ENCODE data around the gene GPC6. TPM values are rescaled to one million over a fixed set of nuclear protein-coding genes. Genes with fewer than 3 reads are reported as not detected.

Gene GPC6
- total and polyA plus RNA-seq, 9 of the 15 experiments (the other 6 are each of a cell fraction or from before 2014, with no cell fraction given), result under 0.01 to 0.20 (median 0.01) TPM; not detected in 4

DNA sequence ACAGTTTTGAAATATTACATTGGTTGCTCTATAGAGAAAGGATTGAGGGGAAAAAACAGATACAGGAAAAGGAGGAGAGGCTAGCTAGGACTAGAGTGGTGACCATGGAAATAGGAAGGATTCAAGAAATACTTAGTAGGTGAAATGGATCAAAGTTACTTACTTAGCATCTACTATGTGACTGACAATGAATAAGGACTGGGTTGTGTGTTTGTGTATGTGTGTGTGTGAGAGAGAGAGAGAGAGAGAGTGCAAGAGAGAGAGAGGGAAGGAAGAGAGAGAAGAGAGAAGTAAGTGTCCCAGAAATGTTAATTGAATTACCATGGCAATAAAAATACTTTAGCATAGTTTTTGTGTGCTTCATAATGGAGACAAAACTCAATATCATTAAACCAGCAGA lies 7.9 kb downstream of the GPC6 start:
- Histone ChIP-seq H4K20me1 (replicated peaks; ENCODE audit: control insufficient read depth, insufficient read depth, low read length) (no peaks in the 10 kb centered on the region), H3K4me3 (no peak overlapping the region), H3K4me2 (ENCODE audit: insufficient read depth, low read length) (no peak overlapping the region), H3K9me3 (replicated peaks; ENCODE audit: control insufficient read depth, insufficient read depth, low read depth, low read length) (0 out of 2 replicates have a peak, but pooled peaks cover 7% of the 10 kb centered on the region), H3K9ac (ENCODE audit: insufficient read depth in 1 of 2, low read depth in 2 of 2, low read length in 2 of 2) (no peak overlapping the region), H3K4me1 (replicated peaks in 1 of 2; ENCODE audit: control insufficient read depth in 2 of 2, insufficient read depth in 2 of 2, low read length in 2 of 2) (no peaks in the 10 kb centered on the region), H3K79me2 (ENCODE audit: control insufficient read depth, insufficient read depth, low read length) (no peaks in the 10 kb centered on the region), H3K27ac (ENCODE audit: extremely low read depth, low read depth, low read length) (no peak overlapping the region), H3K36me3 (ENCODE audit: control insufficient read depth, insufficient read depth, low read length) (no peaks in the 10 kb centered on the region), H3K9me1 (ENCODE audit: control insufficient read depth, insufficient read depth, low read length) (no peaks in the 10 kb centered on the region), H2AFZ (ENCODE audit: low read depth, low read length) (no peak overlapping the region), H3K27me3 (ENCODE audit: control insufficient read depth in 2 of 2, insufficient read depth in 2 of 2, low read length in 2 of 2) (no peaks in the 10 kb centered on the region)
- ChIA-PET POLR2A (interaction anchor here (0.7 to 3.0 kb wide), 6 partner anchors 10 to 130 kb away, joined by 3 to 16 read pairs (median 4); no protein-coding TSS in a partner anchor), CTCF (ENCODE audit: low intra/inter-chr PET ratio) (no interaction called here)
- intact Hi-C loops (cut with micrococcal nuclease) (no loop called here), in situ Hi-C loops (cut with MboI) (no loop called here)
- no peak for ATAC-seq
- no peak for TF ChIP-seq TBP (optimal IDR thresholded peaks at IDR 0.05; ENCODE audit: low read depth, low read length)
- TF ChIP-seq FOXA3 (CRISPR knock-in tag; conservative IDR thresholded peaks at IDR 0.05 in 1 of 2, IDR thresholded peaks at IDR 0.05 in 1 of 2), result no peak
- TF ChIP-seq, protein P1, sequence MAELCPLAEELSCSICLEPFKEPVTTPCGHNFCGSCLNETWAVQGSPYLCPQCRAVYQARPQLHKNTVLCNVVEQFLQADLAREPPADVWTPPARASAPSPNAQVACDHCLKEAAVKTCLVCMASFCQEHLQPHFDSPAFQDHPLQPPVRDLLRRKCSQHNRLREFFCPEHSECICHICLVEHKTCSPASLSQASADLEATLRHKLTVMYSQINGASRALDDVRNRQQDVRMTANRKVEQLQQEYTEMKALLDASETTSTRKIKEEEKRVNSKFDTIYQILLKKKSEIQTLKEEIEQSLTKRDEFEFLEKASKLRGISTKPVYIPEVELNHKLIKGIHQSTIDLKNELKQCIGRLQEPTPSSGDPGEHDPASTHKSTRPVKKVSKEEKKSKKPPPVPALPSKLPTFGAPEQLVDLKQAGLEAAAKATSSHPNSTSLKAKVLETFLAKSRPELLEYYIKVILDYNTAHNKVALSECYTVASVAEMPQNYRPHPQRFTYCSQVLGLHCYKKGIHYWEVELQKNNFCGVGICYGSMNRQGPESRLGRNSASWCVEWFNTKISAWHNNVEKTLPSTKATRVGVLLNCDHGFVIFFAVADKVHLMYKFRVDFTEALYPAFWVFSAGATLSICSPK (IDR thresholded peaks at IDR 0.05; ENCODE audit: borderline replicate concordance), result no peak
- no peak for TF ChIP-seq ZBTB1 (CRISPR knock-in tag; IDR thresholded peaks at IDR 0.05; ENCODE audit: borderline replicate concordance, low read depth)
- no peak for TF ChIP-seq JUN (IDR thresholded peaks at IDR 0.05; ENCODE audit: borderline replicate concordance, low read depth, low read length)
- TF ChIP-seq JUN (CRISPR knock-in tag; IDR thresholded peaks at IDR 0.05; ENCODE audit: borderline replicate concordance), result no peak
- TF ChIP-seq HNRNPH1 (optimal IDR thresholded peaks at IDR 0.05; ENCODE audit: low read depth, low read length), result no peak
- TF ChIP-seq ZKSCAN1 (IDR thresholded peaks at IDR 0.05; ENCODE audit: low read depth, low read length), result no peak
- TF ChIP-seq PRPF4 (IDR thresholded peaks at IDR 0.05; ENCODE audit: insufficient read depth, low read depth, low read length, poor library complexity, severe bottlenecking), result no peak
- TF ChIP-seq ESRRB (CRISPR knock-in tag; IDR thresholded peaks at IDR 0.05; ENCODE audit: borderline replicate concordance), result no peak
- TF ChIP-seq, protein P2, sequence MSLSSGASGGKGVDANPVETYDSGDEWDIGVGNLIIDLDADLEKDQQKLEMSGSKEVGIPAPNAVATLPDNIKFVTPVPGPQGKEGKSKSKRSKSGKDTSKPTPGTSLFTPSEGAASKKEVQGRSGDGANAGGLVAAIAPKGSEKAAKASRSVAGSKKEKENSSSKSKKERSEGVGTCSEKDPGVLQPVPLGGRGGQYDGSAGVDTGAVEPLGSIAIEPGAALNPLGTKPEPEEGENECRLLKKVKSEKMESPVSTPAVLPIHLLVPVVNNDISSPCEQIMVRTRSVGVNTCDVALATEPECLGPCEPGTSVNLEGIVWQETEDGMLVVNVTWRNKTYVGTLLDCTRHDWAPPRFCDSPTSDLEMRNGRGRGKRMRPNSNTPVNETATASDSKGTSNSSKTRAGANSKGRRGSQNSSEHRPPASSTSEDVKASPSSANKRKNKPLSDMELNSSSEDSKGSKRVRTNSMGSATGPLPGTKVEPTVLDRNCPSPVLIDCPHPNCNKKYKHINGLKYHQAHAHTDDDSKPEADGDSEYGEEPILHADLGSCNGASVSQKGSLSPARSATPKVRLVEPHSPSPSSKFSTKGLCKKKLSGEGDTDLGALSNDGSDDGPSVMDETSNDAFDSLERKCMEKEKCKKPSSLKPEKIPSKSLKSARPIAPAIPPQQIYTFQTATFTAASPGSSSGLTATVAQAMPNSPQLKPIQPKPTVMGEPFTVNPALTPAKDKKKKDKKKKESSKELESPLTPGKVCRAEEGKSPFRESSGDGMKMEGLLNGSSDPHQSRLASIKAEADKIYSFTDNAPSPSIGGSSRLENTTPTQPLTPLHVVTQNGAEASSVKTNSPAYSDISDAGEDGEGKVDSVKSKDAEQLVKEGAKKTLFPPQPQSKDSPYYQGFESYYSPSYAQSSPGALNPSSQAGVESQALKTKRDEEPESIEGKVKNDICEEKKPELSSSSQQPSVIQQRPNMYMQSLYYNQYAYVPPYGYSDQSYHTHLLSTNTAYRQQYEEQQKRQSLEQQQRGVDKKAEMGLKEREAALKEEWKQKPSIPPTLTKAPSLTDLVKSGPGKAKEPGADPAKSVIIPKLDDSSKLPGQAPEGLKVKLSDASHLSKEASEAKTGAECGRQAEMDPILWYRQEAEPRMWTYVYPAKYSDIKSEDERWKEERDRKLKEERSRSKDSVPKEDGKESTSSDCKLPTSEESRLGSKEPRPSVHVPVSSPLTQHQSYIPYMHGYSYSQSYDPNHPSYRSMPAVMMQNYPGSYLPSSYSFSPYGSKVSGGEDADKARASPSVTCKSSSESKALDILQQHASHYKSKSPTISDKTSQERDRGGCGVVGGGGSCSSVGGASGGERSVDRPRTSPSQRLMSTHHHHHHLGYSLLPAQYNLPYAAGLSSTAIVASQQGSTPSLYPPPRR (CRISPR knock-in tag; IDR thresholded peaks at IDR 0.05; ENCODE audit: borderline replicate concordance), result no peak
- TF ChIP-seq, protein P3, sequence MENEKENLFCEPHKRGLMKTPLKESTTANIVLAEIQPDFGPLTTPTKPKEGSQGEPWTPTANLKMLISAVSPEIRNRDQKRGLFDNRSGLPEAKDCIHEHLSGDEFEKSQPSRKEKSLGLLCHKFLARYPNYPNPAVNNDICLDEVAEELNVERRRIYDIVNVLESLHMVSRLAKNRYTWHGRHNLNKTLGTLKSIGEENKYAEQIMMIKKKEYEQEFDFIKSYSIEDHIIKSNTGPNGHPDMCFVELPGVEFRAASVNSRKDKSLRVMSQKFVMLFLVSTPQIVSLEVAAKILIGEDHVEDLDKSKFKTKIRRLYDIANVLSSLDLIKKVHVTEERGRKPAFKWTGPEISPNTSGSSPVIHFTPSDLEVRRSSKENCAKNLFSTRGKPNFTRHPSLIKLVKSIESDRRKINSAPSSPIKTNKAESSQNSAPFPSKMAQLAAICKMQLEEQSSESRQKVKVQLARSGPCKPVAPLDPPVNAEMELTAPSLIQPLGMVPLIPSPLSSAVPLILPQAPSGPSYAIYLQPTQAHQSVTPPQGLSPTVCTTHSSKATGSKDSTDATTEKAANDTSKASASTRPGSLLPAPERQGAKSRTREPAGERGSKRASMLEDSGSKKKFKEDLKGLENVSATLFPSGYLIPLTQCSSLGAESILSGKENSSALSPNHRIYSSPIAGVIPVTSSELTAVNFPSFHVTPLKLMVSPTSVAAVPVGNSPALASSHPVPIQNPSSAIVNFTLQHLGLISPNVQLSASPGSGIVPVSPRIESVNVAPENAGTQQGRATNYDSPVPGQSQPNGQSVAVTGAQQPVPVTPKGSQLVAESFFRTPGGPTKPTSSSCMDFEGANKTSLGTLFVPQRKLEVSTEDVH (IDR thresholded peaks at IDR 0.05; ENCODE audit: low read depth, partially characterized antibody), result no peak
- no peak for DNase-seq (ENCODE audit: extremely low read depth in 1 of 4, low spot score in 3 of 4)
- BruUV-seq (replicated peaks), result no TSS peak
- FAIRE-seq, result no peak
